HCT116 (cell line): ENCODE measurements around the gene NLRP7. TPM values are rescaled to one million over a fixed set of nuclear protein-coding genes. Genes with fewer than 3 reads are reported as not detected.
"Not testable (repeated sequence)": the region's sequence is repeated elsewhere in the genome, so short reads cannot be mapped to it uniquely, and the experiment has no call there.

Experiments used
- ATAC-seq: fragments of 200-7000 bp; cut with Tn5 transposase; 2 replicates; pipeline ENCODE4 v1.9.1; 2020; ENCODE audit warnings: mild to moderate bottlenecking, moderate library complexity
- BruUV-seq: library from RNA; stranded (reverse); fragments of 400-500 nt; replicated peaks from 2 replicates; lab custom pipeline; 2021; lab: Mats Ljungman, UMichigan
- CTCF ChIA-PET: fragments of 300-600 bp; sonication (Branson Sonifier 250); formaldehyde crosslinking; loops from one replicate; lab custom pipeline; 2021; ENCODE audit warnings: antibody characterized with exemption; lab: Charles Lee
- POLR2A ChIA-PET: fragments of 300-600, 350-600 bp; sonication (Branson Sonifier 250); formaldehyde crosslinking; loops from one replicate; lab custom pipeline; 2021; ENCODE audit warnings: antibody characterized with exemption; lab: Charles Lee
- RAD21 ChIA-PET, 2 experiments: fragments of 300-600 bp; sonication (Branson Sonifier 250); formaldehyde crosslinking; loops; one replicate each; lab custom pipeline; 2023; ENCODE audit warnings: low total read pairs in 2 of 2; ENCODE audit not compliant: uncharacterized antibody in 2 of 2, unreplicated experiment in 2 of 2, low non-redundant PET in 1 of 2; lab: Charles Lee
- DNase-seq: peaks from one replicate; pipeline ENCODE4 v3.0.0-alpha.2; 2010; ENCODE audit warnings: low read depth, low spot score
- H2AFZ ChIP-seq: fragments of 200-600 bp; shearing (Covaris generic), sonication (generic); 2 replicates; pipeline ENCODE4 v1.6.1; 2017; ENCODE audit warnings: low read depth, mixed run types, mixed read lengths, antibody characterized with exemption, low read length; ENCODE audit not compliant: poor library complexity, severe bottlenecking
- H3K27ac ChIP-seq: 2 replicates; pipeline ENCODE4 v1.5.1; 2012; ENCODE audit warnings: low read depth, low read length
- H3K27me3 ChIP-seq: fragments of 200-600 bp; sonication (generic); 2 replicates; pipeline ENCODE4 v1.6.1; 2016; ENCODE audit warnings: mixed run types, low read length, mixed read lengths; ENCODE audit not compliant: insufficient read depth
- H3K36me3 ChIP-seq, 2 experiments: fragments of 200-500 bp in 1 of 2; fragments of 200-600 bp in 1 of 2; sonication (Bioruptor generic) in 1 of 2; sonication (generic) in 1 of 2; 2 replicates each; pipeline versions ENCODE4 v1.5.1 to v1.6.1; 2014 to 2016; ENCODE audit warnings: low read length in 2 of 2, inconsistent platforms in 1 of 2, mixed read lengths in 1 of 2, mixed run types in 1 of 2; ENCODE audit not compliant: insufficient read depth in 2 of 2, control insufficient read depth in 1 of 2
- H3K4me1 ChIP-seq, 2 experiments: fragments of 200-600 bp in 1 of 2; sonication (generic) in 1 of 2; 2 replicates each; pipeline versions ENCODE4 v1.5.1 to v1.6.1; 2012 to 2017; ENCODE audit warnings: low read length in 2 of 2, inconsistent platforms in 1 of 2, mild to moderate bottlenecking in 1 of 2, mixed read lengths in 1 of 2, mixed run types in 1 of 2, moderate library complexity in 1 of 2; ENCODE audit not compliant: insufficient read depth in 2 of 2, control insufficient read depth in 1 of 2
- H3K4me2 ChIP-seq: fragments of 200-600 bp; sonication (generic); 2 replicates; pipeline ENCODE4 v1.6.1; 2017; ENCODE audit warnings: mixed run types, low read length, mixed read lengths
- H3K4me3 ChIP-seq, 2 experiments: fragments of 200-600 bp in 1 of 2; sonication (generic) in 1 of 2; replicated peaks in 1 of 2; 2 replicates each; pipeline ENCODE4 v1.5.1; 2011 to 2016; ENCODE audit warnings: low read length in 2 of 2, control low read depth in 1 of 2, low read depth in 1 of 2, mild to moderate bottlenecking in 1 of 2, mixed read lengths in 1 of 2, mixed run types in 1 of 2
- H3K79me2 ChIP-seq: fragments of 200-600 bp; sonication (generic); 2 replicates; pipeline ENCODE4 v1.6.1; 2017; ENCODE audit warnings: mild to moderate bottlenecking, mixed run types, low read length, moderate library complexity, mixed read lengths; ENCODE audit not compliant: insufficient read depth
- H3K9ac ChIP-seq: fragments of 200-600 bp; sonication (generic); 2 replicates; pipeline ENCODE4 v1.6.1; 2016; ENCODE audit warnings: low read length, mixed read lengths
- H3K9me2 ChIP-seq: fragments of 200-600 bp; sonication (generic), shearing (Covaris generic); 2 replicates; pipeline ENCODE4 v1.6.1; 2017; ENCODE audit warnings: mixed run types, mild to moderate bottlenecking, moderate library complexity; ENCODE audit not compliant: insufficient read depth
- H3K9me3 ChIP-seq, 2 experiments: fragments of 200-500 bp in 1 of 2; fragments of 200-600 bp in 1 of 2; sonication (Bioruptor generic) in 1 of 2; sonication (generic) in 1 of 2; 2 replicates each; pipeline ENCODE4 v1.6.1; 2014 to 2017; ENCODE audit warnings: low read length in 2 of 2, mixed read lengths in 2 of 2, inconsistent platforms in 1 of 2, low read depth in 1 of 2, mild to moderate bottlenecking in 1 of 2, mixed run types in 1 of 2, moderate library complexity in 1 of 2; ENCODE audit not compliant: control insufficient read depth in 1 of 2, insufficient read depth in 1 of 2
- H4K20me1 ChIP-seq: fragments of 200-600 bp; sonication (generic), shearing (Covaris generic); 2 replicates; pipeline ENCODE4 v1.6.1; 2017; ENCODE audit warnings: mixed run types, mild to moderate bottlenecking, moderate library complexity; ENCODE audit not compliant: insufficient read depth
- CBX3 ChIP-seq: IDR thresholded peaks from 2 replicates; pipeline ENCODE4 v1.6.1; 2012; ENCODE audit warnings: low read depth
- EZH2 ChIP-seq: fragments of 200-600 bp; sonication (generic); IDR thresholded peaks from 2 replicates; pipeline ENCODE4 v1.6.1; 2017; ENCODE audit warnings: antibody characterized with exemption, mixed run types
- EZH2phosphoT487 ChIP-seq: fragments of 200-600 bp; IDR thresholded peaks from 2 replicates; pipeline ENCODE4 v1.6.1; 2018; ENCODE audit warnings: antibody characterized with exemption, borderline replicate concordance
- JUND ChIP-seq: IDR thresholded peaks from 2 replicates; pipeline ENCODE4 v1.6.1; 2012
- POLR2A ChIP-seq: IDR thresholded peaks from 2 replicates; pipeline ENCODE4 v1.7.0; 2011; ENCODE audit warnings: borderline replicate concordance; ENCODE audit not compliant: insufficient read depth, insufficient read length; ENCODE audit errors: extremely low read depth
- RAD21 ChIP-seq: IDR thresholded peaks from 2 replicates; pipeline ENCODE4 v1.6.1; 2012; ENCODE audit warnings: low read depth, mild to moderate bottlenecking
- SIN3A ChIP-seq: IDR thresholded peaks from 2 replicates; pipeline ENCODE4 v1.6.1; 2012; ENCODE audit warnings: low read depth
- SP1 ChIP-seq: IDR thresholded peaks from 2 replicates; pipeline ENCODE4 v1.6.1; 2012; ENCODE audit warnings: low read depth
- SRF ChIP-seq: IDR thresholded peaks from 2 replicates; pipeline ENCODE4 v1.6.1; 2012; ENCODE audit warnings: low read depth
- YY1 ChIP-seq: IDR thresholded peaks from 2 replicates; pipeline ENCODE4 v1.6.1; 2011; ENCODE audit warnings: low read length, low read depth, moderate library complexity, mild to moderate bottlenecking; ENCODE audit not compliant: insufficient replicate concordance; ENCODE audit errors: extremely low read depth
- ZBTB33 ChIP-seq: IDR thresholded peaks from 2 replicates; pipeline ENCODE4 v1.6.1; 2011; ENCODE audit warnings: mild to moderate bottlenecking, low read length, moderate library complexity; ENCODE audit not compliant: insufficient replicate concordance; ENCODE audit errors: extremely low read depth
- ZFX ChIP-seq: fragments of 450-650 bp; IDR thresholded peaks from 2 replicates; pipeline ENCODE4 v1.6.1; 2017
- ZNF274 ChIP-seq: fragments of 200-500 bp; sonication (Bioruptor generic); IDR thresholded peaks from 2 replicates; pipeline ENCODE4 v1.6.1; 2014; ENCODE audit warnings: mild to moderate bottlenecking, low read depth, low read length, inconsistent platforms
- intact Hi-C: fragments of 100-400 bp; cut with micrococcal nuclease; formaldehyde crosslinking; loops from 2 replicates; pipeline ENCODE4 v1.10.0; 2022
- total RNA-seq: library from RNA; stranded (reverse); gene quantifications from one replicate; pipeline ENCODE4 v1.2.1, GENCODE V29; 2021; ENCODE audit not compliant: unreplicated experiment
- TF ChIP-seq, protein P1 (sequence below): IDR thresholded peaks from 2 replicates; pipeline ENCODE4 v1.6.1; 2012

The NLRP7 gene
- total RNA-seq, 1 experiment from 2014 or later: not detected

DNA sequence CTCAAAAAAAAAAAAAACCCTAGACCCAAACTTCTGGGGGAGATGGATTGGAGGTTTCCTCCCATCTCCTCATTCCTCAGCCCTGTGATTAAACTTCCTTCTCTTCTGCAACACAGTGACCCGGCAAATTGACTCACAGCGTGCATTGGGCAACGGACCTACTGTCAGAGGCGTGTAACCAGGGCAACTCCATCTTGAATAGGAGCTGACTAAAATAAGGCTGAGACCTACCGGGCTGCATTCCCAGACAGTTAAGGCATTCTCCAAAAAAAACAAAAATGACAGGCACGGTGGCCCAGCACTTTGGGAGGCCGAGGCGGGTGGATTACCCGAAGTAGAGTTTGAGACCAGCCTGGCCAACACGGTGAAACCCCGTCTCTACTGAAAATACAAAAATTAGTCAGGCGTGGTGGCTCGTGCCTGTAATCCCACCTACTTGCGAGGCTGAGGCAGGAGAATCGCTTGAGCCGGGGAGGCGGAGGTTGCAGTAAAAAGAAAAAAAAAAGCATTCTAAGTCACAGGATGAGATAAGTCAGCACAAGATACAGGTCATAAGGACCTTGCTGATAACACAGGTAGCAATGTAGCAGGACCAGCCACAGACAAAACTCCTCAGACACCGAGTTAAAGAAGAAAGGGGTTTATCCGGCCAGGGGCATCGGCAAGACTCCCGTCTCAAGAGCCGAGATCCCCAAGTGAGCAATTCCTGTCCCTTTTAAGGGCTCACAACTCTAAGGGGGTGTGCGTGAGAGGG, 5.4 kb upstream of the NLRP7 start:
- H2AFZ ChIP-seq: no peak overlapping the region
- no peaks in the 10 kb centered on the region for H3K9me3 ChIP-seq
- no peaks in the 10 kb centered on the region for H3K9me2 ChIP-seq
- no peaks in the 10 kb centered on the region for H3K36me3 ChIP-seq
- no TSS peak for BruUV-seq
- CTCF ChIA-PET: no interaction called here
- POLR2A ChIA-PET: no interaction called here
- DNase-seq (no peak), ATAC-seq (no peak)
- no peak overlapping the region for H3K9ac ChIP-seq
- no peaks in the 10 kb centered on the region for H3K79me2 ChIP-seq
- H3K4me2 ChIP-seq: no peak overlapping the region
- H3K27me3 ChIP-seq: no peaks in the 10 kb centered on the region
- H4K20me1 ChIP-seq: no peaks in the 10 kb centered on the region
- no peak overlapping the region for H3K4me3 ChIP-seq
- RAD21 ChIA-PET: no interaction called here
- no peak for TF ChIP-seq CBX3
- TF ChIP-seq, protein P1, sequence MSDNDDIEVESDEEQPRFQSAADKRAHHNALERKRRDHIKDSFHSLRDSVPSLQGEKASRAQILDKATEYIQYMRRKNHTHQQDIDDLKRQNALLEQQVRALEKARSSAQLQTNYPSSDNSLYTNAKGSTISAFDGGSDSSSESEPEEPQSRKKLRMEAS: no peak
- TF ChIP-seq ZFX: no peak
- no peak for TF ChIP-seq JUND
- no peak for TF ChIP-seq SIN3A
- no peak for TF ChIP-seq EZH2
- TF ChIP-seq YY1: no peak
- TF ChIP-seq ZBTB33: no peak
- no peak for TF ChIP-seq ZNF274
- TF ChIP-seq SP1: no peak
- TF ChIP-seq POLR2A: no peak
- TF ChIP-seq EZH2phosphoT487: no peak
- TF ChIP-seq SRF: no peak
- no peak for TF ChIP-seq RAD21
- no peak overlapping the region for H3K27ac ChIP-seq
- intact Hi-C loops: no loop called here
- no peaks in the 10 kb centered on the region for H3K4me1 ChIP-seq

GRCh38 chr19:54950580-54950979, 3.2 kb upstream of the NLRP7 start:
- not testable (repeated sequence) for BruUV-seq

More at GRCh38 chr19:54950580-54950979, 3.2 kb upstream of the NLRP7 start:
- RAD21 ChIA-PET, intact Hi-C loops, H4K20me1 ChIP-seq, POLR2A ChIA-PET, H3K79me2 ChIP-seq, H3K4me2 ChIP-seq, H3K27ac ChIP-seq, H3K4me3 ChIP-seq, DNase-seq, H3K4me1 ChIP-seq, H2AFZ ChIP-seq, H3K9me3 ChIP-seq, H3K9me2 ChIP-seq, H3K27me3 ChIP-seq, H3K36me3 ChIP-seq, CTCF ChIA-PET, ATAC-seq, H3K9ac ChIP-seq: not testable (repeated sequence)
